Fibroblast of skin of right quadriceps (primary cell): ENCODE data around the gene CRKL.
A peak's percentile ranks its signal among the peaks of the same experiment; 100 is the strongest.
"Not testable (repeated sequence)": the region's sequence is repeated elsewhere in the genome, so short reads cannot be mapped to it uniquely, and the experiment has no call there.

Experiments used
- DNase-seq: peaks from one replicate; pipeline ENCODE4 v3.0.0-alpha.2; 2013

CRKL gene

DNA sequence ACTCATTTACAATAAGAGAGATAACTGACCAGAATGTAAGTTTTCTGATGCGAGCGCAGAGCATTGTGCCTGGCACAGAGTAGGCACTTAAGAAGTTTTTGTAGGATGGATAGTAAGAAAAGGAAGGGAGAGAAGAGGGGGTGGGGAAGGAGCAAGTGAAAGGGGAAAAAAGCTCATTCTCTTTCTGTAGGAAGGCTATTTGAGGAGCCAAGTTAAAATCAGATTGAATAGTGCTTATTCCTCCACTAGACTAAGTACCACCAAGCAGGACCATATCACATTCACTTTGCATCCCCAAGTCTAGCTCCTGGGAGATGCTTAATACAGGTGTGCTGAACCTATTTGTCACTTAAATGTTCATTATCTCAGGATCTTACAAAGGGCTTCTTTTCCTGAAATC is 14.1 kb upstream of the CRKL start:
- DNase-seq, result no peak

- DNase-seq, result peak; percentile 91
Measured at GRCh38 chr22:20904008-20904979, 12.9 kb upstream of the CRKL start.

DNA sequence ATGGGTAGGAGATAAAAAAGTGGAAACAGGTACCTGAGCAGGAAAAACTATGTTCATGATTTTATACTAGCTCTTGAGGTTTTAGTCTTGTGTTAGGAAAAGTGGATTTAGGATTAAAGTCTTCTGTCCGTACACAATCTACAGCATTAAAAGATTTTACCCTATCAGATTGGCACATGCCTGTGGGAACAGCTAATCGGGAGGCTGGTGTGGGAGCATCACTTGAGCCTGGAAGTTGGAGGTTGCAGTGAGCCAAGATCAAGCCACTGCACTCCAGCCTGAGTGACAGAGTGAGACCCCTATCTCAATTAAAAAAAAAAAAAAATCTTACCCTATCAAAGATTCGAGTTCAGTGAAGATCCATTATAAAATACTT is 12.2 kb upstream of the CRKL start:
- no peak for DNase-seq

GRCh38 chr22:20905415-20906386 is 11.5 kb upstream of the CRKL start:
- DNase-seq, result no peak

DNA sequence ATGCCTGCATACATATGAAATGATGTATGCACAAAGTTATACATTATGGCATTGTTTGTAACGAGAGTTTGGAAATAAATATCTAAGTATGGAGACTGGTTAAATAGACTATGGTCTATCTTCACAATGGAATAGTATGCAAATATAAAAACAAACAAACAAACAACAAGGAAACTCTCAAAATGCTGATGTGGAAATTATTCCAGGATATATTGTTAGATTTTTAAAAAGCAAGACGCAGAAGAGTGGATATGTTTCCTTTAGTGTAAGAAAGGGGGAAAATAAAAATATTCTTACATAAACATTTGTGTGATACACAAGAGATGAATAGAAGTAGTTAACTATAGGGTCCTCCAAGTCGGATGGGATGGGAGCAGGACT is 10.8 kb upstream of the CRKL start:
- no peak for DNase-seq

DNA sequence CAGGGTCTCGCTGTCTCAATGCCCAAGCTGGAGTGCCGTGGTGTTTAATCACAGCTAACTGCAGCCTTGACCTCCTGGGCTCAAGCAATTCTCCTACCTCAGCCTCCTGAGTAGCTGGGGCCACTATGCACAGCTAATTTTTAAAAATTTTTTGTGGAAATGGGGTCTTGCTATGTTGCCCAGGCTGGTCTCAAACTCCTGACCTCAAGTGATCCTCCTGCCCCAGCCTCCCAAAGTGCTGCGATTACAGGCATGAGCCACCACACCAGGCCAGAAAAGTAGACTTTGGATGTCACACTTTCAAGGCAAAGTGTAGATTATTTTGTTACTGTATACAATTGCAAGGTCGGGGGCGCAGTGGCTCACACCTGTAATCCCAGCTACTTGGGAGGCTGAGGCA is 8.5 kb upstream of the CRKL start:
- not testable (repeated sequence) for DNase-seq

DNA sequence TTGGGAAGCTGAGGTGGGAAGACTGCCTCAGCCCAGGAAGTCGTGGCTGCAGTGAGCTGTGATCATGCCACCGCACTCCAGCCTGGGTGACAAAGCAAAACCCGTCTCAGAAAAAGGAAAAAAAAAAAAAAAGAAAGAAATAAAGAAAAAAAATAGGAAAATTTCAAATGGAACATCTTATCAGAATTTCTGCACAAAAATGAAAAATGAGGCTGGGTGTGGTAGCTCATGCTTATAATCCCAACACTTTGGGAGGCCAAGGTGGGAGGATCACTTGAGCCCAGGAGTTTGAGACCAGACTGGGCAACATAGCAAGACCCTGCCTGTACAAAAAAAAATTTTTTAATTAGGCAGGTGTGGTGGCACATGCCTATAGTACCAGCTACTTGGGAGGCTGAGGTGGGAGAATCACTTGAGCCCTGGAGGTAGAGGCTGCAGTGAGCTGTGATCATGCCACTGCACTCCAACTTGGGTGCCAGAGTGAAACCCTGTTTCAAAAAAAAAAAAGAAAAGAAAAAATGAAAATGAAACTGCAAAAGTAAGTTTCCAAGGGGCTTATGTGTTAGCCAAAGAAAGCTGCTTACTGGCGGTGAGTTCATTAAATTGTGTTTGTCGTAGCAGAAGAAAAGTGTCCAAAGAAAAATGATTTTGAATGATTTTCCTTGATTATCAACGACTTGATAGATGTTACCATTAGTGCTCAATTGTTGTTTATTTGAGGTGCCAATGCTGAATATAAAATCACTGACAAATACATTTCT is 7.5 kb upstream of the CRKL start:
- DNase-seq, result no peak

- DNase-seq, result no peak
Measured at GRCh38 chr22:20912494-20912893, 4.7 kb upstream of the CRKL start.

- DNase-seq, result no peak
Measured at GRCh38 chr22:20918663-20919218, 1.5 kb downstream of the CRKL start.

GRCh38 chr22:20919718-20920117 is 2.5 kb downstream of the CRKL start:
- DNase-seq, result no peak

DNA sequence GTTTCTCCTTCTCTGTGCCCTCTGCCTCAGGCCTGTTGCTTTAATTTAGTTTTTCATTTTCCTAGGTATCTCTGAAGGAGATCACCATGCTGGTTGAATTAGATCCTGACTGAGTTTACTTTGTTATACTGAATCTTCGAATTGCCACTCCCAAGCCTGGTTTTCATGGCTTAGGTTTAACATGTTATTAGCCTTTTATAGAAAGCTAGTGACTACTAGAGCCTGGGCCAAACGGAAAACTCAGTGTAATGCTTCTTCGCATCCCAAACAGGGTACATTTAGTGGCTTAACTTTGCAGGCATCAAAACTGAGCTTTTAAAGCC is 3.6 kb downstream of the CRKL start:
- no peak for DNase-seq

DNA sequence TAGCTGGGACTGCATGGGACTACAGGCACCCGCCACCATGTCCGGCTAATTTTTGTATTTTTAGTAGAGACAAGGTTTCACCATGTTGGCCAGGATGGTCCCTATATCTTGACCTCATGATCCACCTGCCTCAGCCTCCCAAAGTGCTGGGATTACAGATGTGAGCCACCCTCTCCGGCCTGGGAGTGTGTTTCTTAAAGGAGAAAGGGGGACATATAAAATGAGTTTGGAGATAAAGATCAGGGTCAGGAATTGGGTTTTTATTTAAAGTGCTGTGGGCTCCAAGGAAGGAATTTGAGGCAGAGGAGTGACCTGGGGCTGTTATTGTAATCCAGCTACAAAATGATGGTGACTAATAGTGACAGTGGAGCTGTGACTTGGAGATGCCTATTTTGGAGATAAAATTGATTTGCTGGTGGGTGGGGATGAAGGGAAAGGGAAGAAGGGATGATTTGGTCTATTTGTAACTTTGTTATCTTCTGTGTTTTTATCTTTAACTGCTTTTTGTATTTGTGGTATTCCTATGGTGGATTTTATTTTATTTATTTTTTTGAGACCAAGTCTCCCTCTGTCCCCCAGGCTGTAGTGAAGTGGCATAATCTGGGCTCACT is 5.0 kb downstream of the CRKL start:
- no peak for DNase-seq

DNA sequence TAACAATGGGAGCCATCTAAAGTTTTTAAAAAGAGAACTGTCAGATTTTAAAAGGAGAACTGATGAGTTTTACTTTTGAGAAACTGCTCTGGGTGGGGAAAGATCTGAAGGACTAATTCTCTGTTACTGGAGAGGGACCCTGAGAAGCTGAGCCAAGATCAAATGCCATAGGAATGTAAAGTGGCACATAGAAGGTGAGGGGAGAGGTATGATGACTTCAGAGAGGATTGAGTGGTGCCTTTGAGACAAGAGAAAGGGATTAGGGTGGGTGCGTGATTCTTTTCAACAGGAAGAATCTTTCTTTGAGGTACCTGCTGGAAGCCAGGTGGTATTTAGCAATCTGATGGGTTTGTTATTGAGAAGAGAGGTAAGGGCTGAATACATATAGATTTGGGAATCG is 9.0 kb downstream of the CRKL start:
- no peak for DNase-seq

DNA sequence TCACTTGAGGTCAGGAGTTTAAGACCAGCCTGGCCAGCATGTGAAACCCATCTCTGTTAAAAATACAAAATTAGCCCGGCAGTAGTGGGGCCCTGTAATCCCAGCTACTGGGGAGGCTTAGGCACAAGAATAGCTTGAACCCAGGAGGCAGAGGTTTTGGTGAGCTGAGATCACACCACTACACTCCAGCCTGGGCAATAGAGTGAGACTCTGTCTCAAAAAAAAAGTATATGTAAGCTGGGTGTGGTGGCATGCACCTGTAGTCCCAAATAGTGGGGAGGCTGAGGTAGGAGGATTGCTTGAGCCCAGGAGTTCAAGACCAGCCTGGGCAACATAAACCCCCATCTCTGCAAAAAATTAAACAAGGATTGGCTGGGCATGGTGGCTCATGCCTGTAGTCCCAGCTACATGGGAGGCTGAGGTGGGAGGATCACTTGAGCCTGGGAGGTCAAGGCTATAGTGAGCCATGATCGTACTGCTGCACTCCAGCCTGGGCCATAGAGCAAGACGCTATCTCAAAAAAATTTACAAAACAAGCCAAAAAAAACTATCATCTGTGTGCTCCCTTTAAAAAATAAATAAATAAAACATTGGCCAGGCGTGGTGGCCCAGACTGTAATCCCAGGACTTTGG is 10.8 kb downstream of the CRKL start:
- DNase-seq, result no peak

DNA sequence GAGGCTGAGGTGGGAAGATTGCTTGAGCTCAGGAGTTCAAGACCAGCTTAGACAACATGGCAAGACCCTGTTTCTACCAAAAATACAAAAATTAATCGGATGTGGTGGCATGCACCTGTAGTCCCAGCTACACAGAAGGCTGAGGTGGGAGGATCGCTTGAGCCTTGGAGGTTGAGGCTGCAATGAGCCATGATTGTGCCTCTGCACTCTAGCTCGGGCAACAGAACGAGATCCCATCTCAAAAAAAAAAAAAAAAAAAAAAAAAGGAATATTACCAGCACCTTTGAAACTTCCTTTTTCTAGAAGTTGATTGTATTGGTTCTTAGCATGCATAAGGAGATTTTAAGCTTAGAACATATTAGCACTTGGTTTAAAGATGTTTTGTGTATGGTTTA is 11.4 kb downstream of the CRKL start:
- no peak for DNase-seq

GRCh38 chr22:20930004-20930403 is 12.8 kb downstream of the CRKL start:
- DNase-seq, result no peak

- DNase-seq, result not testable (repeated sequence)
Measured at GRCh38 chr22:20930435-20930834, 13.2 kb downstream of the CRKL start.

DNA sequence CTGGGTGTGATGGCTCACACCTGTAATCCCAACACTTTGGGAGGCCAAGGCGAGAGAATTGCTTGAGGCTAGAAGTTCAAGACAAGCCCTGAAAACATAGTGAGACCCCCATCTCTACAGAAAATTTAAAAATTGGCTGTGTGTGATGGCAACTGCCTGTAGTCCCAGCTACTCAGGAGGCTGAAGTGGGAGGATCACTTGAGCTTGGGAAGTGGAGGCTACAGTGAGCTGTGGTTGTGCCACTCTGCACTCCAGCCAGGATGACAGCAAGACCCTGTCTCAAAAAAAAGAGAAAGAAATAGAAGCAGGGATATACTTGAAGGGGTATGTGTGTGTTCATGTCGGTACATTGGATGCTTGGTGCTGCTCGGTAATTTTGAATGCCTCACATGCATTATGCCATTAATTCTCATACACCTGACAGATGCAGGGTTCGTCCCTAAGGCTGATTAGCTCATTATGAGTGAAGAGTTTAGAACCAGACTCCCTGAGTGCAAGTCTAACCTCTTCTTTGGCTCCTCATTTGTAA is 14.0 kb downstream of the CRKL start:
- no peak for DNase-seq

- DNase-seq, result no peak
Measured at GRCh38 chr22:20933910-20934309, 16.7 kb downstream of the CRKL start.

GRCh38 chr22:20935049-20935448 is 17.8 kb downstream of the CRKL start:
- not testable (repeated sequence) for DNase-seq

- not testable (repeated sequence) for DNase-seq
Measured at GRCh38 chr22:20935780-20936539, 18.8 kb downstream of the CRKL start.
